ENCODE results near the gene ESPNL. TPM values are rescaled to one million over a fixed set of nuclear protein-coding genes. Genes with fewer than 3 reads are reported as not detected.

Gene ESPNL
- total RNA-seq, 1 experiment from 2014 or later: 1.1 TPM

- no peak for TF ChIP-seq ESRRA (CRISPR knock-in tag; IDR thresholded peaks at IDR 0.05; ENCODE audit: borderline replicate concordance)
- TF ChIP-seq IRF2 (CRISPR knock-in tag; IDR thresholded peaks at IDR 0.05; ENCODE audit: borderline replicate concordance, low read depth): no peak
- TF ChIP-seq FOXK1 (CRISPR knock-in tag; IDR thresholded peaks at IDR 0.05): no peak
- no peak for TF ChIP-seq ZNF219 (CRISPR knock-in tag; IDR thresholded peaks at IDR 0.05; ENCODE audit: borderline replicate concordance)
- no peak for TF ChIP-seq EMX1 (CRISPR knock-in tag; IDR thresholded peaks at IDR 0.05)
- TF ChIP-seq NFE2L1 (CRISPR knock-in tag; IDR thresholded peaks at IDR 0.05): no peak
- no peak for TF ChIP-seq ATF3 (CRISPR knock-in tag; conservative IDR thresholded peaks at IDR 0.05)
- no peak for TF ChIP-seq ZSCAN18 (CRISPR knock-in tag; IDR thresholded peaks at IDR 0.05)
- no peak for TF ChIP-seq ATF2 (CRISPR knock-in tag; IDR thresholded peaks at IDR 0.05; ENCODE audit: borderline replicate concordance, low read depth)
Observed at GRCh38 chr2:238134393-238134785, 34.2 kb downstream of the ESPNL start (continued).

- H3K27ac Mint-ChIP-seq: no peak overlapping the region
- TF ChIP-seq E2F1 (CRISPR knock-in tag; IDR thresholded peaks at IDR 0.05) (no peak), HMGXB4 (CRISPR knock-in tag; IDR thresholded peaks at IDR 0.05) (no peak), HMGA2 (CRISPR knock-in tag; IDR thresholded peaks at IDR 0.05) (no peak), NR2C2 (CRISPR knock-in tag; IDR thresholded peaks at IDR 0.05) (no peak), TEAD4 (CRISPR knock-in tag; IDR thresholded peaks at IDR 0.05) (no peak)
- H3K4me1 Mint-ChIP-seq: no peaks in the 10 kb centered on the region
- ChIA-PET POLR2A (no interaction called here), CTCF (interaction anchor here (1.0 kb wide), 2 partner anchors 29 to 128 kb away, joined by 3 read pairs; no protein-coding TSS in a partner anchor)
- H3K4me3 Mint-ChIP-seq: no peak overlapping the region
- no peaks in the 10 kb centered on the region for H3K9me3 Mint-ChIP-seq
- H3K36me3 Mint-ChIP-seq: no peaks in the 10 kb centered on the region
- ATAC-seq (no peak), DNase-seq (ENCODE audit: low spot score) (no peak)
- H3K27me3 Mint-ChIP-seq (ENCODE audit: low read depth): no peaks in the 10 kb centered on the region
Observed at GRCh38 chr2:238135601-238136150, 35.5 kb downstream of the ESPNL start.

- H3K4me1 Mint-ChIP-seq: no peaks in the 10 kb centered on the region
- ChIA-PET POLR2A (no interaction called here), CTCF (interaction anchor here (1.1 to 4.3 kb wide), 2 partner anchors 9 to 31 kb away, joined by 4 to 41 read pairs; no protein-coding TSS in a partner anchor)
- H3K27ac Mint-ChIP-seq: no peak overlapping the region
- H3K27me3 Mint-ChIP-seq (ENCODE audit: low read depth): no peaks in the 10 kb centered on the region
- no peaks in the 10 kb centered on the region for H3K9me3 Mint-ChIP-seq
- H3K4me3 Mint-ChIP-seq: no peak overlapping the region
- no peak for TF ChIP-seq ZNF138 (CRISPR knock-in tag; conservative IDR thresholded peaks at IDR 0.05)
- TF ChIP-seq E2F4 (CRISPR knock-in tag; IDR thresholded peaks at IDR 0.05; ENCODE audit: borderline replicate concordance, low read depth): no peak
- TF ChIP-seq SMAD3 (CRISPR knock-in tag; IDR thresholded peaks at IDR 0.05; ENCODE audit: borderline replicate concordance): no peak
- no peak for TF ChIP-seq ZNF512 (CRISPR knock-in tag; IDR thresholded peaks at IDR 0.05; ENCODE audit: borderline replicate concordance)
- no peak for TF ChIP-seq MAX (CRISPR knock-in tag; IDR thresholded peaks at IDR 0.05)
- peak; percentile 38; the same call in 1 of the 2 replicates for TF ChIP-seq GABPB1 (CRISPR knock-in tag; IDR thresholded peaks at IDR 0.05)
- no peaks in the 10 kb centered on the region for H3K36me3 Mint-ChIP-seq
- DNase-seq (ENCODE audit: low spot score) (no peak), ATAC-seq (no peak)
Observed at GRCh38 chr2:238136820-238137537, 36.8 kb downstream of the ESPNL start.

All from WTC11 (cell line).